ENCODE measurements around the gene LRRC46.

GRCh38 chr17:47851764-47852112, 20.3 kb downstream of the LRRC46 start:
- TF ChIP-seq GATA2 (IDR thresholded peaks at IDR 0.05; ENCODE audit: low read depth, low read length) (no peak), GATA3 (IDR thresholded peaks at IDR 0.05; ENCODE audit: low read depth, low read length) (no peak)
